ENCODE data around the gene CMTM8.

DNA sequence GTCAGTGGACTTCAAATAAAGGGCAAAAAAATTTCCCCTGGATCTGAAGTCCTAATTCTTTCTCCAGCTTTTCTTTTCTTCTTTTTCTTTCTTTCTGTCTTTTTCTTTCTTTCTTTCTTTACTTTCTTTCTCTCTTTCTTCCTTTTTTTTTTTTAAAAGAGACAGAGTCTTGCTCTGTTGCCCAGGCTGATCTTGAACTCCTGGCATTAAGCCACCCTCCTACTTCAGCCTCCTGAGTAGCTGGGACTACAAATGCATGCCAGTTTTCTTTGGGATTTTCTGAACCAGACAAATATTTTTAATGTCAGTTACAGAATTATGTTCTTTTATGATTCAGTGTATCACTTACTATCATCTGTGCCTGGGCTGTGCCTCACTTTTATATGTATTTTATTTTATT is 45.4 kb upstream of the CMTM8 start:
- TF ChIP-seq EZH2phosphoT487 (IDR thresholded peaks at IDR 0.05; ENCODE audit: borderline replicate concordance, low read length) = no peak
- TF ChIP-seq, protein P1, sequence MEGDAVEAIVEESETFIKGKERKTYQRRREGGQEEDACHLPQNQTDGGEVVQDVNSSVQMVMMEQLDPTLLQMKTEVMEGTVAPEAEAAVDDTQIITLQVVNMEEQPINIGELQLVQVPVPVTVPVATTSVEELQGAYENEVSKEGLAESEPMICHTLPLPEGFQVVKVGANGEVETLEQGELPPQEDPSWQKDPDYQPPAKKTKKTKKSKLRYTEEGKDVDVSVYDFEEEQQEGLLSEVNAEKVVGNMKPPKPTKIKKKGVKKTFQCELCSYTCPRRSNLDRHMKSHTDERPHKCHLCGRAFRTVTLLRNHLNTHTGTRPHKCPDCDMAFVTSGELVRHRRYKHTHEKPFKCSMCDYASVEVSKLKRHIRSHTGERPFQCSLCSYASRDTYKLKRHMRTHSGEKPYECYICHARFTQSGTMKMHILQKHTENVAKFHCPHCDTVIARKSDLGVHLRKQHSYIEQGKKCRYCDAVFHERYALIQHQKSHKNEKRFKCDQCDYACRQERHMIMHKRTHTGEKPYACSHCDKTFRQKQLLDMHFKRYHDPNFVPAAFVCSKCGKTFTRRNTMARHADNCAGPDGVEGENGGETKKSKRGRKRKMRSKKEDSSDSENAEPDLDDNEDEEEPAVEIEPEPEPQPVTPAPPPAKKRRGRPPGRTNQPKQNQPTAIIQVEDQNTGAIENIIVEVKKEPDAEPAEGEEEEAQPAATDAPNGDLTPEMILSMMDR (IDR thresholded peaks at IDR 0.05; ENCODE audit: low read depth, low read length, poor library complexity, severe bottlenecking) = no peak
